Measurements from ENCODE around the gene JOSD2. TPM values are rescaled to one million over a fixed set of nuclear protein-coding genes. Genes with fewer than 3 reads are reported as not detected.

JOSD2 gene
- total RNA-seq, 4 donors from 2014 or later, result 8.5 to 25.0 (median 21.2) TPM

DNA sequence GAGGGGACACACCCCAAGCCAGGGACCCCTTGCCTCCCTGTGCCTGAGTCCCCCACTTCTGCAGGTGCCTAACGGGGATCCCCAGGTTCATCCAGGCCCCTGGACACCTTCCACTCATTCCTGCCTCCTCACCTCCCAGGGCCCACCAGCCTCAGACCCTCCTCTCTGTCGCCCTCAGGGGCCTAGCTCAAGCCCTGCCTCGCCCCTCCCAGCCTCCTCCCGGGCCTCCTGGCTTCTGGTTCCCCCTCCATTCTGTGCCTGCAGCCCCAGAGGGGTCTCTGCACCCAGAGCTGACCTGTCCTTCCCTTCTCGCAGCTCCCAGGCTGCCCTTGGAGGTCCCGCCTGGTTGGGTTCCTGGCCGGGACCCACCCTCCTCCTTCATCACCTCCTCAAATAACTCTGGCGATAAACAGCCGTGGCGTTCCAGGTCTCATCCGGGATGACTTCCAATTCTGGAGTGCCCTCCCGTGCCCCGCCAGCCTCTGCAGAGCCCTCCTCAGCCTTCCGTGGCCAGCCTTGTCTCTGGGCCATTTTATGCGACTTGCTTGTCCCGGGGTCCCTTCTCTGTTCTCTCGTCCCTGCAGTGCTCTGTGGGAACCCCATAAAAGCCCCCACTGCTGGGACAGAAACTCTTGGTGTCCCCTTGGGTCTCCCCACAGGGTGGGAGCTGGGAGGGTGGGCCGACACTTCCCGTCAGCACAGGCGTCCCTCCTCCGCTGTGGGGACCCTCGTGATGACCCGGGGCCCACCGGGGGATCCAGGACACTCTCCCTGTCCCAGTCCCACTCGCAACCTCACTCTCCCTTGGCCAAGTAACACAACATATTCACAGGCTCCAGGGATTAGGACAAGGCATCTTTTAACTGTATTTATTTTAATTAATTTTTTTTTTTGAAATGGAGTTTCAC, 9.2 kb downstream of the JOSD2 start:
- WGBS, 2 donors, result 60 to 69% methylated on average over 25 of the region's 25 CpGs
- intact Hi-C loops (cut with DNase I; ENCODE audit: low total_unique reads), result no loop called here
- H3K4me3 ChIP-seq (ENCODE audit: low read depth, poor library complexity, severe bottlenecking), result no peak overlapping the region
- TF ChIP-seq POLR2A (IDR thresholded peaks at IDR 0.05), result no peak
- no peak for TF ChIP-seq CTCF (IDR thresholded peaks at IDR 0.05)
- no peak for DNase-seq (ENCODE audit: low spot score in 2 of 2)

GRCh38 chr19:50501186-50501567, 9.8 kb downstream of the JOSD2 start:
- WGBS, 2 donors, result 55 to 63% methylated on average over 11 to 12 of the region's 12 CpGs
- H3K4me3 ChIP-seq (ENCODE audit: low read depth, poor library complexity, severe bottlenecking), result no peak overlapping the region
- DNase-seq (ENCODE audit: low spot score in 2 of 2), result no peak
- no peak for TF ChIP-seq POLR2A (IDR thresholded peaks at IDR 0.05)
- TF ChIP-seq CTCF (IDR thresholded peaks at IDR 0.05), result no peak
- intact Hi-C loops (cut with DNase I; ENCODE audit: low total_unique reads), result no loop called here

GRCh38 chr19:50500753-50501151, 10.2 kb downstream of the JOSD2 start:
- no peak for DNase-seq (ENCODE audit: low spot score in 2 of 2)
- WGBS, 2 donors, result 52 to 71% methylated on average over 7 to 10 of the region's 10 CpGs
- intact Hi-C loops (cut with DNase I; ENCODE audit: low total_unique reads), result no loop called here
- H3K4me3 ChIP-seq (ENCODE audit: low read depth, poor library complexity, severe bottlenecking), result no peak overlapping the region
- TF ChIP-seq POLR2A (IDR thresholded peaks at IDR 0.05) (no peak), CTCF (IDR thresholded peaks at IDR 0.05) (no peak)

GRCh38 chr19:50500060-50500752, 10.8 kb downstream of the JOSD2 start:
- intact Hi-C loops (cut with DNase I; ENCODE audit: low total_unique reads), result no loop called here

More at GRCh38 chr19:50500060-50500752, 10.8 kb downstream of the JOSD2 start:
- no peak overlapping the region for H3K4me3 ChIP-seq (ENCODE audit: low read depth, poor library complexity, severe bottlenecking)
- TF ChIP-seq CTCF (IDR thresholded peaks at IDR 0.05), result no peak
- no peak for TF ChIP-seq POLR2A (IDR thresholded peaks at IDR 0.05)
- DNase-seq (ENCODE audit: low spot score in 2 of 2), result no peak
- 34 to 52% methylated on average over 23 to 27 of the region's 27 CpGs for WGBS, 2 donors

Data from lower leg skin (tissue), 4 donors.